Mucosa of descending colon (tissue), 3 donors: Measurements from ENCODE around the gene MAPT. TPM values are rescaled to one million over a fixed set of nuclear protein-coding genes. Genes with fewer than 3 reads are reported as not detected.

ENCODE experiments used
- ATAC-seq: fragments of 200-7000 bp; cut with Tn5 transposase; one replicate; pipeline ENCODE4 v1.9.1; 2020; ENCODE audit warnings: mild to moderate bottlenecking, moderate library complexity
- DNase-seq, 3 donors: peaks; one replicate each; pipeline ENCODE4 v3.0.0-alpha.2; 2020
- H3K36me3 ChIP-seq: fragments of 200-600 bp; one replicate; pipeline ENCODE4 v1.8.0; 2021; ENCODE audit warnings: low read depth, mild to moderate bottlenecking
- H3K4me1 ChIP-seq: fragments of 200-600 bp; one replicate; pipeline ENCODE4 v1.8.0; 2021; ENCODE audit warnings: low read depth, mild to moderate bottlenecking
- H3K4me3 ChIP-seq: fragments of 200-600 bp; one replicate; pipeline ENCODE4 v1.8.0; 2021; ENCODE audit warnings: mild to moderate bottlenecking
- H3K9me3 ChIP-seq: fragments of 200-600 bp; one replicate; pipeline ENCODE4 v1.8.0; 2021; ENCODE audit warnings: mild to moderate bottlenecking
- CTCF ChIP-seq: fragments of 200-600 bp; IDR thresholded peaks from one replicate; pipeline ENCODE4 v1.8.0; 2022; ENCODE audit warnings: antibody characterized with exemption, mild to moderate bottlenecking
- intact Hi-C, 2 donors: fragments of 100-400 bp; cut with DNase I in 1 of 2; cut with micrococcal nuclease in 1 of 2; formaldehyde crosslinking; loops; one replicate each; pipeline versions ENCODE4 v1.11.0 to v1.11.1; 2022; cut with DNase I, micrococcal nuclease
- total RNA-seq, 3 donors: library from RNA; stranded (reverse); fragmentation: NEBNext Ultra II Directional in 2 of 3; extraction: Animal tissue kit (Norgen Biotek cat#: 25700) in 2 of 3; gene quantifications; one replicate each; pipeline versions ENCODE4 v1.2.1 to v1.2.4, GENCODE V29; 2021 to 2023
- donor health status: DM: no; HTN: no; CAD: no; lungs with moderate emphysema.
- donor health status: DM: no; HTN: no; CAD: no.
- donor health status: DM: no; HTN: yes; CAD: no.

The MAPT gene
- total RNA-seq, 3 donors from 2014 or later = 0.72 to 61.5 (median 1.4) TPM

DNA sequence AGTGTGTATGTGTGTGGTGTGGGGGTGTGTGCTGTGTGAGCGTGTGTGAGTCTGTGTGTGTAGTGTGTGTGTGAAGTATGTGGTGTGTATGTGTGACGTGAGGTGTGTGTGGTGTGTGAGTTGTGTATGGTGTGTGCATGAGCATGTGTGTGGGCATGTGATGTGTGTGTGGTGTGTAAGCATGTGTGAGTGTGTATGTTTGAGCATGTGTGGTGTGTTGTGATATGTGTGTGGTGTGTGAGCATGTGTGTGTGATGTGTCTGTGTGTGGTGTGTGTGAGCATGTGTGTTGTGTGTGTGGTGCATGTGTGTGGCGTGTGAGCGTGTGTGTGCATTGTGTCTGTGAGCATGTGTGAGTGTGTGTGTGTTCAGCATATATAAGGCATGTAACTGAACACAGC lies 20.9 kb downstream of the MAPT start:
- no peaks in the 10 kb centered on the region for H3K4me1 ChIP-seq
- H3K36me3 ChIP-seq = no peaks in the 10 kb centered on the region
- peaks cover 4% of the 10 kb centered on the region for H3K9me3 ChIP-seq
- DNase-seq = no peak
- H3K4me3 ChIP-seq = no peak overlapping the region
- ATAC-seq = no peak
- TF ChIP-seq CTCF = no peak
- intact Hi-C loops = no loop called here

GRCh38 chr17:45917081-45917480 lies 22.7 kb downstream of the MAPT start:
- no peak for ATAC-seq
- Histone ChIP-seq H3K36me3 (no peaks in the 10 kb centered on the region), H3K4me1 (no peaks in the 10 kb centered on the region), H3K9me3 (peaks cover 4% of the 10 kb centered on the region), H3K4me3 (no peak overlapping the region)
- no peak for TF ChIP-seq CTCF
- intact Hi-C loops = no loop called here
- DNase-seq = no peak

GRCh38 chr17:45918241-45918745 lies 23.9 kb downstream of the MAPT start:
- intact Hi-C loops = no loop called here
- no peak overlapping the region for H3K4me3 ChIP-seq
- ATAC-seq (no peak), DNase-seq (no peak)
- H3K9me3 ChIP-seq = no peaks in the 10 kb centered on the region
- TF ChIP-seq CTCF = no peak
- no peaks in the 10 kb centered on the region for H3K36me3 ChIP-seq
- no peaks in the 10 kb centered on the region for H3K4me1 ChIP-seq

- no peaks in the 10 kb centered on the region for H3K36me3 ChIP-seq
- no peak for TF ChIP-seq CTCF
- H3K4me1 ChIP-seq = no peaks in the 10 kb centered on the region
- no peaks in the 10 kb centered on the region for H3K9me3 ChIP-seq
- no peak for DNase-seq
- intact Hi-C loops = no loop called here
- no peak for ATAC-seq
- no peak overlapping the region for H3K4me3 ChIP-seq
Observed at GRCh38 chr17:45919136-45919535, 24.8 kb downstream of the MAPT start.

GRCh38 chr17:45920083-45920482 lies 25.7 kb downstream of the MAPT start:
- Histone ChIP-seq H3K36me3 (no peaks in the 10 kb centered on the region), H3K4me3 (no peak overlapping the region), H3K9me3 (no peaks in the 10 kb centered on the region), H3K4me1 (no peaks in the 10 kb centered on the region)
- intact Hi-C loops = no loop called here
- no peak for TF ChIP-seq CTCF
- ATAC-seq (no peak), DNase-seq (no peak)
